EL (cell line): Measurements from ENCODE around the gene EEPD1.

ENCODE experiments used
- DNase-seq: peaks from one replicate; pipeline ENCODE4 v3.0.0-alpha.2; 2016

EEPD1 gene

GRCh38 chr7:36284456-36285090 lies 131.5 kb downstream of the EEPD1 start:
- DNase-seq = no peak

DNA sequence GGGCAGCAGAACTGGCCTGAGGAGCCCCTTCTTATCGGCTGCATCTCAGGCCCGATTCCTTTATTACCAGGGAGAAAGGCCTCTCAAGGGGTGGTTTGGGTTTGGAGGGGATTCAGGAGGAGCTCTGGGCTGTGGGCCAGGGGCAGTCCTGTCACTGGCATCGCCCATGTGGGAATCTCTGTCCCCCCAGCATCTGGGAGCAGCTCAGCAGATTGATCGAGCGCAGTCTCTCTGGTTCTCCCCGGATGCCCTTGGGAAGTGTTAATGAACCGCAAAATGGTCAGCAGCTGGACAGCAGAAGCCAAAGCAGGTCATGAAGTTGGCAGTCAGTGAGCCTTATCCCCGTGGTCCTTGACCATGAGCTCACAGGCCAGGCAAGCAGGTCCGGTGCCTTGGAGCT lies 132.2 kb downstream of the EEPD1 start:
- no peak for DNase-seq

- DNase-seq = no peak
Measured at GRCh38 chr7:36286226-36286625, 133.2 kb downstream of the EEPD1 start.

GRCh38 chr7:36286688-36287087 lies 133.6 kb downstream of the EEPD1 start:
- no peak for DNase-seq

DNA sequence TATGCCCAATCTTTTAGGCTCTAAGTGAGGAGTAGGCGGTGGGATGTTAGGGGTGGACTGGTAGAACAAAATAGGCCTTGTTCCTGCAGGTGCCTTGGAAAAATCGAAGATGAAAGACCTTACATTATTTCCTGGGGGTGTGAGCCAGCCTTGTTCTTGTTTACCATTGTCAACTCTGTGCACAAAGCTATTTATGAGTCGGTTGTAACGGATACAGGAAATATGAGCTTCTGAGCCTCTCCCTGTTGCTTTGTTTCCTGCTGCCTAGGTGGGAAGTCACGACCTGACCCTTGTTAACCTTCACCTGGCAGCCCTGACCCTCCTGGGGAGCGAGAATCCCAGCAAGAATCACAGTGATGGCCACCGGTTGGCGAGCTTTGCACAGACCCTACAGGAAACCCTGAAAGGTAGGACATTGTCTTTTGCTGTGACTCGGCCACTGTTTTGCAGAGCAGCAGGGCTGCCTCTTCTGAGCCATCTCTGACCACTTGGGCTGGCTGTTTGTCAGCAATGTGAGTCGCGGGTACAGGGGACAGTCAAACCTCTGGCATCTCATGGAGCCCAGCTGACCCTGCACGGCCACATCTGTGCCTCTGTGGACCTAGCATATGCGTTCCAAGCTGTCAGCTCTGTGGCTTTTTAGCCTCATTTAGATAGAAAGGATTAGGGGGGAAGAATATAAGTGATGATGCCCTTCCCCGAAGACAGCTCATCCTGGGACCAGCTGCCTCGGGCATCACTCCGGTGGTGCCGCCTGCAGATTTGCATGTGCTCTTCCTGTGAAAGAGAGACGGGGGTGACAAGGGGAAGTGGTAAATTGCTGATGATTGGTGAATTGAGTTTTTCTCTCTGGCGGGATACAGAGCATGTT lies 134.6 kb downstream of the EEPD1 start:
- peak; percentile 26 for DNase-seq

DNA sequence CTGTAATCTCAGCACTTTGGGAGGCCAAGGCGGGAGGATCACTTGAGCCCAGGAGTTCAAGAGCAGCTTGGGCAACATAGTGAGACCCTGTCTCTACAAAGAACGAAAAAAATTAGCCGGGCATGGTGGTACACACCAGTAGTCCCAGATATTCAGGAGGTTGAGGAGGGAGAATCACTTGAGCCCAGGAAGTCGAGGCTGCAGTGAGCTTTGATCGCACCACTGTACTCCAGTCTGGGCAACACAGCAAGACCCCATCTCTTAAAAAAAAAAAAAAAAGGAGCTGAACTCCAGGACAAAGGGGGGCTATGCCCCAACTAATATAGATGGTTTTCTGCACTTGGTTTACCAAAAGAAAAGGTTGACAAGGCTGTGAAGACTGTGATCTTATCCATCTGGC lies 135.4 kb downstream of the EEPD1 start:
- DNase-seq = no peak

- DNase-seq = no peak
Measured at GRCh38 chr7:36289833-36290661, 137.0 kb downstream of the EEPD1 start.

GRCh38 chr7:36291387-36292316 lies 138.6 kb downstream of the EEPD1 start:
- peak; percentile 85 for DNase-seq

- no peak for DNase-seq
Measured at GRCh38 chr7:36295090-36295489, 142.0 kb downstream of the EEPD1 start.

DNA sequence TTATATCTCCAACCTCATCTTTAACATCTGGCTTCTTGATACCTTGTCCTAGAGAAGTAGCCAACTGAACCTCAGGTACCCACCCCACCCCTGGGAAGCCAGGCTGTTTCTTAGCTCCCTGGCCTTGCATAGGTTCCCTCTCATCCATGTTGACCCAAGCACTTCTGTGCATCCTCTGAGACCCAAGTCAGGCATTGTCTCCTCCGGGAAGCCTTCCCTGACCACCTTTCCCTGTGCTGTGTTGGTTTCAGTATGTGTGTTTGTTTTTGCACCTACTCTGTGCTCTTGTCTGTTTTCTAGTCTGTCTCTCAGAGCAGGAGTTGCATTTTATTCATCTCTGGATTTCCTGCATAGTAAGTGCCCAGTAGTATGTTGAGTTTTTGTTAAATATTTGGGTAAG lies 143.2 kb downstream of the EEPD1 start:
- no peak for DNase-seq

DNA sequence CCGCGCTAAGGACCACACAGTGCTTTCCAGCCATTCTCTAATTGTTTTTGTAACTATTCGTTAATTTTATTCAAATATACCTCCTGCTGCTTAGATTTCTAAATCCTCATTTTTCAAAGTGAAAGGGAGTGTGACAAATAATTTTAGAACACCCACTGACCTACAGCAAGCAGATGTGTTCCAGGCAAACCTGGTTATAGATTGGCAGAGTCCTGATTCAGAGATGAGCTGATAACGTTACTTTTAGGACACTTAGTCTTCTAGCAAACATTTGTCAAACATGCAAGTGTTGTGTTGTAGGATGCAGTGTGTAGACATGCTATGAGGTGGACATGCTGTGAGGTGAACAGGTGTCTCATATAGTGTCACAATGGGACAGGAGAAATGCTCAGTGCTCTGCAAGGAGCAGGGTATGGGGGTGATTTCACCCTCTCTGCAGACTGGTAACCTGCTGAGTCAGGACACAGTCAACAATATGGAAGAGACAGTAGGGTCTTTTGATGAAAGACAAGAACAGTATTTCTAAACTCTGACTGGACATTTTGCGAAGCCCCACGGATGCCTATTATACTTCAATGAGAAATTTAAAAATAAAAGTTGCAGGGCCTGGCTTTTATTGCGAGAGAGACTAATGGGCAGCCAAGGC lies 144.4 kb downstream of the EEPD1 start:
- DNase-seq = no peak

- no peak for DNase-seq
Measured at GRCh38 chr7:36298106-36298505, 145.1 kb downstream of the EEPD1 start.

DNA sequence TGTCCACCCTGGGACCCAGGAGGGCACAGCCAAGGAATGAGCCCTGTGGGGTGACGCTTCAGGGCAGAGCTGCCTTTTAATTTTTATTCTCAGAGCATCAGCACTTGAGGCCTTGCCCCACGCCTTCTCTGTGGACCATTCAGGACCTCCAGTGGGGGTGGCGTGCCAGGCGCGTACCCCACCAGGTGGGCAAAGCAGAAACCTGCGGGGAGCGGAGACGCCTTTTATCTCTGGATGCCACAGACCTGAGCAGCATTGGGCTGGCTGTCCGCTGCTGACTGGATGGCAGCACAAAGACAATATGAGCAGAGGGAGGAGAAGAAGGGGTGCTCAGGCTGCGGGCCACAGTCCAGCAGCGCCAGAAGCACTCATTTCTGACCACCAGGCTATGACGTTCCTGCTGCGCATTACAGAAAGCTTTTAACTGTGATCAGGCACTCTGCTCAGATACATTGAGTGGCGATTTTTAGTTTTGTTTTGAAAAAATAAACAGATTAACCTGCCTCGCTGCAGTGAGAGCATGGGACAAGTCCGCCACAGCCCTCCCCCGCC lies 146.2 kb downstream of the EEPD1 start:
- DNase-seq = no peak

DNA sequence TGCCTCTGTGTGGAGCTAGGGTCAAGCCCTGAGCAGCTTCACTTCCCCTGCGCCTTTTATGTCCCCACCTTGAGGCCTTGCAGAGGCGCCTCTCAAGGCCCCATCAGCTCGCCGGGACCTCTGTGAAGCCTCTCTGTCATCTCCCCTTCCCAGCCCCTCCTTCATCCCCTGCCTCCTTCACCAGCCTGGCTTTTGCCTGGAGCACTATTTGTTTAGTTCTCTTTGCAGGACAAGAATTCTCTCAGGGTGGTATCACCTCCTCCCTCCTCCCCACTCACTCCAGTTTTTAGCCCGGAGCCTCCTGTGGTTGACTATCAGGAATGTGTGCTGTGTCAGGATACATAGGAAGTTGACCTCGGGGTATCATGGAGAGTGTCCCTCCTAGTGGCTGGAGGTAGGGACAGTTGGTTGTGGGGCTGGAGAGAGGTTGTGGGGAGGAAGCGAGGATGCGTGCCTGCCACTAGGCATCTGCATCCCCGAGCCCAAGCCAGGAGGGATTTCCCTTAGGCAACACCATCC lies 146.8 kb downstream of the EEPD1 start:
- DNase-seq = peak; percentile 47

DNA sequence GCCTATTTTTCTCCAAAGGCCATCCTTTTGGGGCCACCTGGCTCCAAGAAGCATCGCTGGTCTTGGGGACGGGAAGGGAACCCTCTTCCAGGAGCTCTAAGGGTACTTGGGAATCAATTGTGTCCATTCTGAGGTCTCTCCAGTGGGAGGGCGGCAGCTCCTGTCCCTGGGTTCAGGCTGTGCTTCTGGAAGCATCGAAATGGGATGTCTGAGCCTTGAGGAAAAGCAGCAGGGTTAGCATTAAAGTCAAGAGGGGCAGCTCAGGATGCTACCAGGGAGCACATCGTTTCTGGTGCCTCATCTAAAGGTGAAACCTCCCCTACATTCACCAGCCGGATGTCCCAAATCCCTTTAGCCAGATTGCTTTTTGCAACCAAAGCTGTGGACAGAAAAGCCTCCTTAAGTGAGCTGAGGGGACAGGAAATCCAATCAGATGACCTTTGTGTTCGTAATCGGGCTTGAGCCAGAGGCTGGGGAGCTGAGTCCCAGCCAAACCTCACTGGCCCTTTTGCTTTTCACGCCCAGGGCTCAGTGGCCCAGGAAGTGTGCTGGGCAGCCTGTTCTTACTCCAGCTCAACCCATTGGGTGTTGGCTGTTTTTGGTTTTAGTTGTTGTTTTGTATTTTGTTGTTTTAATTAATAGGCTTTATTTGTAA lies 147.8 kb downstream of the EEPD1 start:
- DNase-seq = peak; percentile 32

GRCh38 chr7:36301914-36302771 lies 149.1 kb downstream of the EEPD1 start:
- DNase-seq = no peak

DNA sequence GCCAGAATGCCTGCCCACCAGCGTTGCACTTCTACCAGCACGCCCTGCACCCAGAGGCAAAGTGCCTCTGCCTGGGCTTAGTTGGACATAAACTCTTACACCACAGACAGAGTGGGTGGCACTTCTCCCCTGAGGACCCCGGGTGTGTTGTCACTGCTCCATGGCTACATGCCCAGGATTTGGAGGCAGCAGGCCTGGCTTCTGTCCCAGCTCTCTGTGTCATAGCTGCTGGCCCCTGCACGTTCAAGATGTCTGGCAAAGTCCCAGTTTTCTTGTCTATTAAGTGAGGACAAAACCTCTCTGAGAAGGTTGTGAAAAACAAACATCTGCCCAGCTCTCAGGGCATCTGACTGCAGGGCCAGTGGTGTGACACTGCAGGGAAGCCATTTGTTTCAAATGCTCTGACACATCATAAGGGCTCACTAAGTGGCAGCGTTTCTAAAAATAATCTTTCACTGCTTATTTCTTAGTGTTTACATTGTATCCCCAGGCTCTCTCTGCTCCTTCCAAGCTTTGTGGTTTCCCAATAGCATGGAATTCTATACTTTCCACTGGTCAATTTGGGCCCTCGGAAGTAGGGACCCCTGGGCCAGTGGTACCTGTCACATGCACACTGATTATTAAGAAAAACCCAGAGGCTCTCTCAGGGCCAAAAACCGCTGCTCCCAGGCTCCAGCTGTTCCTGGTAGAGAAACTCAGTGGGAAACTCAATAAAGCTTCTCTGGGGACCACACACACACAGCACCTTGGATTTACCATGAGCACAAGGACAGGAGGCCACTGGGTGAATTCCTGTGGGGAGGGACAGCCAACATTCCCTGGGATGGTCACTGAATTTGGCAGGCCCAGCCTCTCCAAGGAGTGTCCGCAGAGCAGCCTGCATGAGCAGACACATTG lies 150.4 kb downstream of the EEPD1 start:
- peak; percentile 96 for DNase-seq

DNA sequence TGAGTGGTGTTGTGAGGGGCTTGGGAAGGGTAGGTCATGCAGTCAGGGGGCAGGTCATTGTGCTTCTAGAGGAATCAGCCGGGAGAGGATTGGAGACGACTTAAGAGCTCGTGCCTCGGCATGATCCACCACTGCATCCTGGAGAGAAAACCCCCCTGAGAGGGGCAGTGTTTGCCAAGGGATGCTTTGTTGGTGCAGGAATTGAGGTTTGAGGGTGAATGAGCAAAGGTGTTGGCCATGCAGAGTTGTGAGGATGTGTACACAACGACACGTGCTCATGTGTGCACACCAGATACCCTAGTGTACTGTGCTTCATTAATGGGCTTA lies 151.0 kb downstream of the EEPD1 start:
- no peak for DNase-seq

- no peak for DNase-seq
Measured at GRCh38 chr7:36305226-36305625, 152.2 kb downstream of the EEPD1 start.
